HG02642 (cell line): ENCODE data around the gene MKNK1.
A peak's percentile ranks its signal among the peaks of the same experiment; 100 is the strongest.
"Not testable (repeated sequence)": the region's sequence is repeated elsewhere in the genome, so short reads cannot be mapped to it uniquely, and the experiment has no call there.

Experiments
- ATAC-seq: cut with Tn5 transposase; IDR thresholded peaks from one replicate; pipeline ENCODE4 v1.9.1; 2021; ENCODE audit warnings: mild to moderate bottlenecking; ENCODE audit not compliant: unreplicated experiment, poor library complexity

The MKNK1 gene

GRCh38 chr1:46603858-46604549 is at the start of gene MKNK1:
Gene MKNK1, minus strand, starts transcription at chr1:46604268. Its CDS starts 20,941 bp downstream, at chr1:46583327.
- ATAC-seq, result peak; percentile 98

GRCh38 chr1:46653405-46653958 is 49.4 kb upstream of the MKNK1 start:
- ATAC-seq, result no peak

- ATAC-seq, result no peak
These were observed 48.4 kb upstream of the MKNK1 start for GRCh38 chr1:46652321-46653100.

GRCh38 chr1:46651152-46651551 is 47.1 kb upstream of the MKNK1 start:
- ATAC-seq, result not testable (repeated sequence)

- ATAC-seq, result no peak
These were observed 46.4 kb upstream of the MKNK1 start for GRCh38 chr1:46650491-46650890.

GRCh38 chr1:46649764-46650163 is 45.7 kb upstream of the MKNK1 start:
- ATAC-seq, result no peak

GRCh38 chr1:46647611-46648010 is 43.5 kb upstream of the MKNK1 start:
- no peak for ATAC-seq

GRCh38 chr1:46646844-46647243 is 42.8 kb upstream of the MKNK1 start:
- ATAC-seq, result no peak

GRCh38 chr1:46646331-46646730 is 42.3 kb upstream of the MKNK1 start:
- no peak for ATAC-seq

- ATAC-seq, result no peak
These were observed 41.7 kb upstream of the MKNK1 start for GRCh38 chr1:46645815-46646214.

GRCh38 chr1:46643368-46643775 is 39.3 kb upstream of the MKNK1 start:
- no peak for ATAC-seq

GRCh38 chr1:46642115-46642680 is 38.1 kb upstream of the MKNK1 start:
- ATAC-seq, result no peak

- no peak for ATAC-seq
These were observed 35.5 kb upstream of the MKNK1 start for GRCh38 chr1:46639547-46639946.

- no peak for ATAC-seq
These were observed 34.9 kb upstream of the MKNK1 start for GRCh38 chr1:46638921-46639320.

GRCh38 chr1:46637444-46638083 is 33.5 kb upstream of the MKNK1 start:
- ATAC-seq, result no peak

GRCh38 chr1:46635205-46635604 is 31.1 kb upstream of the MKNK1 start:
- no peak for ATAC-seq

GRCh38 chr1:46630719-46631118 is 26.7 kb upstream of the MKNK1 start:
- ATAC-seq, result no peak

GRCh38 chr1:46623743-46624644 is 19.9 kb upstream of the MKNK1 start:
- ATAC-seq, result no peak

GRCh38 chr1:46622344-46622743 is 18.3 kb upstream of the MKNK1 start:
- no peak for ATAC-seq

- ATAC-seq, result no peak
These were observed 17.9 kb upstream of the MKNK1 start for GRCh38 chr1:46621930-46622329.
